Cardiac ventricle fibroblast (primary cell): ENCODE results near the gene ISX. TPM values are rescaled to one million over a fixed set of nuclear protein-coding genes. Genes with fewer than 3 reads are reported as not detected.

Source experiments
- total RNA-seq: library from RNA; depleted of rRNA; stranded (reverse); fragments of >200 nt; gene quantifications from 2 replicates; pipeline ENCODE4 v1.2.3, GENCODE V29; 2015

Gene ISX
- not detected in 2 replicates for total RNA-seq

GRCh38 chr22:35065796-35066218 is at the start of gene ISX:
Gene ISX (plus strand): TSS chr22:35066158. CDS start chr22:35067088, 930 bp downstream.

Other genes with a start within 250 kb of the ISX start
- 15.0 and 17.1 TPM in 2 replicates for gene HMGXB4, start 191.3 kb downstream of the ISX start, total RNA-seq
- 50.2 and 64.9 TPM in 2 replicates for gene TOM1, start 233.7 kb downstream of the ISX start, total RNA-seq